Measurements from ENCODE around the gene DLX2.

Gene DLX2

DNA sequence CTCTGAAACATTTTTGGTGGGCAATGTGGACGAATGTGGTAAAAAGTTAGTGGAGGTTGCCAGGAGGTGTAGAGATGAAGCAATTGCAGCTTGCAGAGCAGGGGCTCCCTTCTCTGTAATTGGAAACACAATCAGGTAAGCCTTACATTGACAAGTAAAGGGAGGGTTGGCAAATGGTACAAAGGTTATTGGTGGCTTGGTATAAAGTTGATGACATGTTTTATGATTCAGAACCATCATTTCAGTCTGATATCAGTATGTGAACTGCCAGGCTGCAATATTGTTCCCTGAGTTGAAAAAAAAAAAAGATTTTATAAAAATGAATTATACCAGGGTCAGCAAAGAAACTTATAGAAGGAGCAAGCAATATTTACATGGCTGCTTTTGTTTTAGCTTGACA, 31.8 kb downstream of the DLX2 start:
- TF ChIP-seq CTCF (IDR thresholded peaks at IDR 0.05) = no peak

DNA sequence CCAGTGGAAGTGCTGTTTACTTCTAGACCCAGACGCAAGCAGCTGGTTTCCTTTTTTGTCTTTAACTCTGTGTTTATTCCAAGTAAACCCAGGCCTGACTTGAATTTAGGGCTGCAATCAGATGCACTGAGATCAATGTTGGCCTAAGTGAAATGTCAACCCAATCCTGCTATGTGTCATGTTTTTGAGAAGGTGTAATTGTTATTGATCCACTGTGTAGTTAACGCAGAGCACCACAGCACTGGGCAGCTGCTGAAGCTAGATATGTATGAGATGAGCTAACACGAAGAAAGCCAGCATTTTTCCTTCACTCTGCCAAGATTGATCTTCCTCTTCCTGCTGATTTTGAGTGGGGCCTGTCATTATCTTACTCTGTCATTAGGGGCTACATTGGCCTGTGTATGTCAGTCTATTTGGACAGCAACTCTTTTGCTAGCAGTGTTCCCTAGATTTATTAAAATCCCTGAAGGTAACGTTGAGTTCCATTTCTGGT, 36.3 kb downstream of the DLX2 start:
- no peak for TF ChIP-seq CTCF (IDR thresholded peaks at IDR 0.05)

DNA sequence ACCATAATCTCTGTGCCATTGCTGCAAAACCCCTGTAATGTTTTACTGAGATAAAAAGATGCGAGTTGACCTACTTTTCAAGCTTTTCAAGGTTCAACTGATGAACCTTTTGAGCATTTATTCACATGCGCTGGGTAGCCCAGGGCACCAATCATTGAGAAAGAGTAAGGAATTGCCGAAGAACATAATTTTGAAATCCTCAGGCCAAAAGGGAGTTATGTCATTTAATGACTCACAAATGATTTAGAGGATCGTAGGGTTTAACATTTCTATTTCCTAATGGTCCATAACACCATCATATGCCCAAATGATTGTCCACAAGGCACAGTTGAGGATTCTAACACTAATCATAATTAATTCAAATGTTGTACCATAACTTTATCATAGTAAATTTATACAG, 37.6 kb downstream of the DLX2 start:
- no peak for TF ChIP-seq CTCF (IDR thresholded peaks at IDR 0.05)

- no peak for TF ChIP-seq CTCF (IDR thresholded peaks at IDR 0.05)
Measured at GRCh38 chr2:172063446-172063845, 39.3 kb downstream of the DLX2 start.

DNA sequence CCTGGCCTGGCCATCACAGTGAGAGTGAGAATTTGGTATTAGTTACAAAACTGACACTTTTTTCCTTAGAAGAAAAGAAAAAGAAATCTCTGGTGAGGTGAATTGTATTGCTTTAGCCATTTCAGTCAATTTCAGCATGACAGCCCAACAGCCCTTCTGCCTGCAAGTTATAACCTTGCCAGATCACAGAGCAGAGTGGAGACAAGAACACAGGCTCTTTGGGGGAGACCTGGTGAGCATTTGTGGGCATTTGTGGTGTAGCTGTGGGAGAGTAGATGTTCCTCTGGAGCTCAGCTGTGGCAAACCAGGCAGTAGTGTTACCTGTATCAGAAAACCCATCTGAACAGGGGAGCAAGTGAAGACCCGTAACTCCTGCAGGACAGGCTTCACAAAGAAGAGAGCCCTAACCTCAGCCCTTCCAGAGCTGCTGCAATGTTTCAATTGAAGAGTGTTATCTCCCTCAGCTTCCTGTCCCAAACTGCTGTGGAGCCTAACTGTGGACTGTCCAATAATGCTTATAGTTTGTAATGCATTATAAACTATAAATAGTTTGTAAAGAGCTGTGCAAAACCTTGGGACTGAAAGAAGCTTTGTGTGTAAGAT, 40.2 kb downstream of the DLX2 start:
- TF ChIP-seq CTCF (IDR thresholded peaks at IDR 0.05) = no peak

DNA sequence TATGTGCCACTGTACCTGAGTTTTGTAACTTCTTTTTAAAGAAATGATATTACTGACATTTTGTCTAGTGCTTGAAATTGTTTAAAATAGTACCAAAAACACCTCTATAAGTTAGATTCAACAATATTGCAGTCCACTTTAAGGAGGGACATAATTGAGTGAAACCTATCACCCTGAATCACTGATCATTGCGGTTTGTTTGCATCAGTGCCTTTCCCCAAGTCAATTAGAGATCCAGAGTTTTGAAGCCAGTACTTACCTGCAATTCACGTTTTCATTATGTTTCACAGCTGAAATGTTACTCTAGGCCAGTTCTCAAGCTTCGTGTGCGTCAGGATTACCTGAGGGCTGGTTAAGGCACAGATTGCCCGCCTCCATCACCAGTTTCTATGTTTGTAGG, 44.0 kb downstream of the DLX2 start:
- TF ChIP-seq CTCF (IDR thresholded peaks at IDR 0.05) = no peak

GRCh38 chr2:172056293-172056692, 46.4 kb downstream of the DLX2 start:
- no peak for TF ChIP-seq CTCF (IDR thresholded peaks at IDR 0.05)

- no peak for TF ChIP-seq CTCF (IDR thresholded peaks at IDR 0.05)
Measured at GRCh38 chr2:172053486-172053885, 49.2 kb downstream of the DLX2 start.
